Cardiac fibroblast (primary cell): ENCODE measurements around the gene CCDC7.
A peak's percentile ranks its signal among the peaks of the same experiment; 100 is the strongest.
"Not testable (repeated sequence)": the region's sequence is repeated elsewhere in the genome, so short reads cannot be mapped to it uniquely, and the experiment has no call there.

Source experiments
- DNase-seq, 2 donors: peaks; one replicate each; pipeline versions ENCODE4 v3.0.0 to v3.0.0-alpha.2; 2010; ENCODE audit warnings: low read depth in 2 of 2
- H3K4me3 ChIP-seq, 2 donors: replicated peaks in 1 of 2; 1 replicate in 1 of 2; 2 replicates in 1 of 2; pipeline ENCODE4 v1.5.1; 2011; ENCODE audit warnings: low read depth in 2 of 2, low read length in 2 of 2, mild to moderate bottlenecking in 2 of 2, moderate library complexity in 1 of 2
- CTCF ChIP-seq: IDR thresholded peaks from one replicate; pipeline ENCODE4 v1.5.1; 2011; ENCODE audit warnings: low read depth, mild to moderate bottlenecking, low read length, inconsistent platforms

CCDC7 gene

GRCh38 chr10:32788359-32788758, 342.4 kb downstream of the CCDC7 start:
- no peak for TF ChIP-seq CTCF

GRCh38 chr10:32790483-32790882, 344.5 kb downstream of the CCDC7 start:
- H3K4me3 ChIP-seq: no peak overlapping the region
- TF ChIP-seq CTCF: no peak
- DNase-seq: peak; percentile 3 to 53

More at GRCh38 chr10:32788359-32788758, 342.4 kb downstream of the CCDC7 start:
- no peak overlapping the region for H3K4me3 ChIP-seq
- no peak for DNase-seq

- peak in 1 of 2 donors; percentile 1 for DNase-seq
- no peak overlapping the region for H3K4me3 ChIP-seq
- no peak for TF ChIP-seq CTCF
Observed at GRCh38 chr10:32793033-32793432, 347.1 kb downstream of the CCDC7 start.

- peak; percentile 53 to 56 for DNase-seq
Observed at GRCh38 chr10:32795598-32796183, 349.8 kb downstream of the CCDC7 start.

GRCh38 chr10:32797393-32797792, 351.5 kb downstream of the CCDC7 start:
- peak in 1 of 2 donors; percentile 4 for DNase-seq

More at GRCh38 chr10:32795598-32796183, 349.8 kb downstream of the CCDC7 start:
- no peak overlapping the region for H3K4me3 ChIP-seq
- peak; percentile 57 for TF ChIP-seq CTCF

GRCh38 chr10:32846974-32847373, 401.0 kb downstream of the CCDC7 start:
- DNase-seq: no peak
- no peak overlapping the region for H3K4me3 ChIP-seq
- TF ChIP-seq CTCF: no peak

More at GRCh38 chr10:32797393-32797792, 351.5 kb downstream of the CCDC7 start:
- not testable (repeated sequence) for H3K4me3 ChIP-seq

DNA sequence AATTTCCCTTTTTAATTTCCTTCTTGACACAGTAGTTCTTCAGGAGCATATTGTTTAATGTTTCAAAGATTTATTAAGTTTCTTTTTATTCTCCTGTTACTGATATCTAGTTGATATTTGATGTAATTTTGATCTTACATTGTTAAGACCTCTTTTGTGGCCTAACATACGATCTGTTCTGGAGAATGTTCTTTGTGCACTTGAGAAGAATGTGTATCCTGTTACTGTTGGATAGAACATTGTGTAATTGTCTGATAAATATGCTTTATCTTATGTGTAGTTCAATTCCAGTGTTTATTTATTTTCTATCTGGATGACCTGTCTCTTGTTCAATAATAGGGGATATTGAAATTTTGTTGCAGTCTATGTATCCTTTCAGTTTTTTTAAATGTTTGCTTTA, 405.4 kb downstream of the CCDC7 start:
- peak; percentile 2 to 11 for DNase-seq
- no peak overlapping the region for H3K4me3 ChIP-seq
- no peak for TF ChIP-seq CTCF
